H1 (cell line): Measurements from ENCODE around the gene SRSF2.
"Not testable (repeated sequence)": the region's sequence is repeated elsewhere in the genome, so short reads cannot be mapped to it uniquely, and the experiment has no call there.

Source experiments
- CTCF ChIP-seq, 3 experiments: IDR thresholded peaks; 1 replicate in 2 of 3; 2 replicates in 1 of 3; pipeline versions ENCODE4 v1.5.1 to v1.6.1; 2011; ENCODE audit warnings: low read length in 3 of 3, mild to moderate bottlenecking in 3 of 3, inconsistent platforms in 2 of 3, low read depth in 1 of 3, moderate library complexity in 1 of 3; ENCODE audit not compliant: insufficient read depth in 1 of 3; ENCODE audit errors: control extremely low read depth in 1 of 3
- EP300 ChIP-seq, 2 experiments: IDR thresholded peaks; 1 replicate in 1 of 2; 2 replicates in 1 of 2; pipeline ENCODE4 v1.6.1; 2011 to 2012; ENCODE audit warnings: low read depth in 2 of 2, low read length in 2 of 2, mild to moderate bottlenecking in 2 of 2, borderline replicate concordance in 1 of 2, inconsistent platforms in 1 of 2, moderate library complexity in 1 of 2
- EZH2 ChIP-seq: fragments of 200-600 bp; sonication (generic); IDR thresholded peaks from 2 replicates; pipeline ENCODE4 v1.7.1; 2012; ENCODE audit warnings: low read depth, mild to moderate bottlenecking, moderate library complexity, low read length, inconsistent platforms; ENCODE audit not compliant: severe bottlenecking
- POLR2A ChIP-seq, 2 experiments: IDR thresholded peaks; 1 replicate in 1 of 2; 2 replicates in 1 of 2; pipeline ENCODE4 v1.6.1; 2011; ENCODE audit warnings: low read depth in 2 of 2, low read length in 2 of 2, mild to moderate bottlenecking in 2 of 2; ENCODE audit errors: control extremely low read depth in 1 of 2
- RNF2 ChIP-seq: fragments of 200-900, 300-1000 bp; sonication (generic); IDR thresholded peaks from 2 replicates; pipeline ENCODE4 v1.7.1; 2016; ENCODE audit warnings: borderline replicate concordance, low read depth, mild to moderate bottlenecking, antibody characterized with exemption, low read length; ENCODE audit not compliant: poor library complexity, severe bottlenecking; ENCODE audit errors: missing control alignments

GRCh38 chr17:76722977-76723376, 14.2 kb downstream of the SRSF2 start:
- not testable (repeated sequence) for TF ChIP-seq CTCF (IDR thresholded peaks at IDR 0.05; ENCODE audit: control extremely low read depth in 1 of 3, insufficient read depth in 1 of 3, low read depth in 1 of 3, low read length in 3 of 3); EP300 (IDR thresholded peaks at IDR 0.05; ENCODE audit: borderline replicate concordance in 1 of 2, low read depth in 2 of 2, low read length in 2 of 2); POLR2A (IDR thresholded peaks at IDR 0.05; ENCODE audit: control extremely low read depth in 1 of 2, low read depth in 2 of 2, low read length in 2 of 2); EZH2; RNF2
